ENCODE data around the gene DOCK8.
"Not testable (repeated sequence)": the region's sequence is repeated elsewhere in the genome, so short reads cannot be mapped to it uniquely, and the experiment has no call there.

Gene DOCK8

GRCh38 chr9:373759-374206, 159.1 kb downstream of the DOCK8 start:
- DNase-seq = no peak

- no peak for DNase-seq
Observed at GRCh38 chr9:374736-375135, 160.1 kb downstream of the DOCK8 start.

- DNase-seq = no peak
Observed at GRCh38 chr9:376115-376514, 161.4 kb downstream of the DOCK8 start.

- no peak for DNase-seq
Observed at GRCh38 chr9:378263-378662, 163.6 kb downstream of the DOCK8 start.

- no peak for DNase-seq
Observed at GRCh38 chr9:382383-382782, 167.7 kb downstream of the DOCK8 start.

GRCh38 chr9:385818-386398, 171.2 kb downstream of the DOCK8 start:
- DNase-seq = peak; percentile 23 to 74

- no peak for DNase-seq
Observed at GRCh38 chr9:389159-389558, 174.5 kb downstream of the DOCK8 start.

GRCh38 chr9:389758-390157, 175.1 kb downstream of the DOCK8 start:
- no peak for DNase-seq

GRCh38 chr9:392077-392804, 177.6 kb downstream of the DOCK8 start:
- no peak for DNase-seq

- DNase-seq = no peak
Observed at GRCh38 chr9:394347-395052, 179.8 kb downstream of the DOCK8 start.

- no peak for DNase-seq
Observed at GRCh38 chr9:396396-396795, 181.7 kb downstream of the DOCK8 start.

- no peak for DNase-seq
Observed at GRCh38 chr9:398085-398484, 183.4 kb downstream of the DOCK8 start.

GRCh38 chr9:401223-401622, 186.6 kb downstream of the DOCK8 start:
- DNase-seq = no peak

GRCh38 chr9:404234-404633, 189.6 kb downstream of the DOCK8 start:
- DNase-seq = no peak

GRCh38 chr9:405341-405740, 190.7 kb downstream of the DOCK8 start:
- no peak for DNase-seq

- no peak for DNase-seq
Observed at GRCh38 chr9:406886-407654, 192.4 kb downstream of the DOCK8 start.

GRCh38 chr9:409655-410054, 195.0 kb downstream of the DOCK8 start:
- DNase-seq = not testable (repeated sequence)

- no peak for DNase-seq
Observed at GRCh38 chr9:414595-414994, 199.9 kb downstream of the DOCK8 start.

- DNase-seq = no peak
Observed at GRCh38 chr9:419571-420171, 205.0 kb downstream of the DOCK8 start.

GRCh38 chr9:421896-422295, 207.2 kb downstream of the DOCK8 start:
- DNase-seq = no peak

GRCh38 chr9:426264-426663, 211.6 kb downstream of the DOCK8 start:
- DNase-seq = no peak

- no peak for DNase-seq
Observed at GRCh38 chr9:426976-427375, 212.3 kb downstream of the DOCK8 start.

GRCh38 chr9:431701-432100, 217.0 kb downstream of the DOCK8 start:
- DNase-seq = no peak
